Upper lobe of left lung (tissue), 6 donors: Measurements from ENCODE around the gene EXOC3. TPM values are rescaled to one million over a fixed set of nuclear protein-coding genes. Genes with fewer than 3 reads are reported as not detected.

Experiments used
- ATAC-seq, 2 donors: fragments of 200-7000 bp; cut with Tn5 transposase; one replicate each; pipeline ENCODE4 v1.9.1; 2022; ENCODE audit warnings: mild to moderate bottlenecking in 2 of 2, moderate library complexity in 2 of 2; ENCODE audit not compliant: low FRiP score in 2 of 2
- DNase-seq, 2 donors: peaks; one replicate each; pipeline ENCODE4 v3.0.0-alpha.2; 2019 to 2020
- H3K27ac ChIP-seq, 4 donors: fragments of 200-600 bp; sonication (generic); one replicate each; pipeline ENCODE4 v1.5.1; 2016 to 2019
- H3K27me3 ChIP-seq, 4 donors: fragments of 200-600 bp; sonication (generic); one replicate each; pipeline ENCODE4 v1.5.1; 2017 to 2019
- H3K36me3 ChIP-seq, 4 donors: fragments of 200-600 bp; sonication (generic); one replicate each; pipeline ENCODE4 v1.5.1; 2016 to 2019
- H3K4me1 ChIP-seq, 4 donors: fragments of 200-600 bp; sonication (generic); one replicate each; pipeline ENCODE4 v1.5.1; 2018 to 2019
- H3K4me3 ChIP-seq, 4 donors: fragments of 200-600 bp; sonication (generic); one replicate each; pipeline ENCODE4 v1.5.1; 2017 to 2019; ENCODE audit warnings: mild to moderate bottlenecking in 2 of 4, moderate library complexity in 1 of 4
- H3K9me3 ChIP-seq, 4 donors: fragments of 200-600 bp; sonication (generic); one replicate each; pipeline ENCODE4 v1.5.1; 2018 to 2019
- CTCF ChIP-seq, 6 experiments: fragments of 450-650 bp in 4 of 6; fragments of 200-600 bp in 2 of 6; sonication (generic) in 2 of 6; IDR thresholded peaks; one replicate each; pipeline ENCODE4 v1.5.1; 2016 to 2019; ENCODE audit warnings: antibody characterized with exemption in 6 of 6
- EP300 ChIP-seq, 4 donors: sonication (generic); formaldehyde crosslinking; IDR thresholded peaks; one replicate each; pipeline ENCODE4 v1.5.1; 2017; ENCODE audit warnings: antibody characterized with exemption in 4 of 4, control low read depth in 2 of 4
- POLR2A ChIP-seq, 4 donors: fragments of 450-650 bp; IDR thresholded peaks; one replicate each; pipeline ENCODE4 v1.5.1; 2016 to 2017; ENCODE audit warnings: antibody characterized with exemption in 4 of 4, mild to moderate bottlenecking in 2 of 4
- POLR2AphosphoS5 ChIP-seq, 2 donors: sonication (generic); formaldehyde crosslinking; IDR thresholded peaks; one replicate each; pipeline ENCODE4 v1.5.1; 2017; ENCODE audit warnings: antibody characterized with exemption in 2 of 2
- WGBS, 2 donors: methylation state at CpG; one replicate each; pipeline ENCODE4 v1.1.5; 2017 to 2018; 5-methylcytosine and 5-hydroxymethylcytosine counted together
- total RNA-seq, 6 donors: library from RNA; depleted of rRNA in 4 of 6; stranded (reverse); fragments of >200 nt in 4 of 6; gene quantifications; one replicate each; pipeline versions ENCODE4 v1.1.0 to v1.2.1, GENCODE V29; 2016 to 2021
- donor health status: DM: no; HTN: no; CAD: no; lungs with moderate emphysema.
- donor health status: DM: no; HTN: yes; CAD: no; lungs with severe emphysema.

The EXOC3 gene
- total RNA-seq, 6 donors from 2014 or later: 43.6 to 149 (median 64.5) TPM

DNA sequence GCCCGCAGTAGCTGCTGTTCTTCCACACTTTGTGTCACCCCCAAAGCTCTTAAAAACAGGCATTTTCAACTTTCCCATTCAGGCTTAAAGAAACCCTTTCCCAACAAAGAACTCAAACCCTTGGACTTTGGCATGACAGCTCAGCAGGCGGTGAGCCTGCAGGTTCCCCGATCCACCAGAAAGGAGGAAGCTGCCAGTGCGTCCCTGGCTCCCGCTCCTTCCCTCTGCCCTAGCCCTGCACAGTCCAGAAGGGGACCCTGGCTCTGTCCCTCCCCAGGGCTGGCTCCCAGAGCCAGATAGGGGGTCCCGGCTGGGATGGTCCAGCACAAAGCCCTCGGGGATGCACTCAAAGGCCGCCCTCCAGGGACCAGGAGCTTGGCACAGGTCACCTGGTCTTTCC lies 71.7 kb downstream of the EXOC3 start:
- DNase-seq (no peak), ATAC-seq (no peak)
- H3K4me3 ChIP-seq: no peak overlapping the region
- no peaks in the 10 kb centered on the region for H3K27me3 ChIP-seq
- no peaks in the 10 kb centered on the region for H3K9me3 ChIP-seq
- TF ChIP-seq EP300 (IDR thresholded peaks at IDR 0.05) (no peak), POLR2AphosphoS5 (IDR thresholded peaks at IDR 0.05) (no peak), POLR2A (IDR thresholded peaks at IDR 0.05) (no peak), CTCF (IDR thresholded peaks at IDR 0.05) (no peak)
- no peak overlapping the region for H3K27ac ChIP-seq
- no peaks in the 10 kb centered on the region for H3K36me3 ChIP-seq
- no peaks in the 10 kb centered on the region for H3K4me1 ChIP-seq
- 70 to 84% methylated on average over 5 of the region's 8 CpGs for WGBS, 2 donors

- no peaks in the 10 kb centered on the region for H3K9me3 ChIP-seq
- no peak for ATAC-seq
- no peak overlapping the region for H3K4me3 ChIP-seq
- H3K4me1 ChIP-seq: no peaks in the 10 kb centered on the region
- no peaks in the 10 kb centered on the region for H3K36me3 ChIP-seq
- peaks cover 0 to 2% (median 0%) of the 10 kb centered on the region in 4 donors for H3K27me3 ChIP-seq
- WGBS, 2 donors: 41 to 43% methylated on average over 11 of the region's 11 CpGs
- no peak overlapping the region for H3K27ac ChIP-seq
- TF ChIP-seq CTCF (IDR thresholded peaks at IDR 0.05): no peak
- no peak for TF ChIP-seq POLR2A (IDR thresholded peaks at IDR 0.05)
- no peak for TF ChIP-seq POLR2AphosphoS5 (IDR thresholded peaks at IDR 0.05)
- no peak for TF ChIP-seq EP300 (IDR thresholded peaks at IDR 0.05)
- no peak for DNase-seq
Observed at GRCh38 chr5:515273-515836, 72.4 kb downstream of the EXOC3 start.

GRCh38 chr5:516338-516925 lies 73.5 kb downstream of the EXOC3 start:
- H3K4me1 ChIP-seq: no peaks in the 10 kb centered on the region
- no peaks in the 10 kb centered on the region for H3K36me3 ChIP-seq
- TF ChIP-seq POLR2AphosphoS5 (IDR thresholded peaks at IDR 0.05): no peak
- TF ChIP-seq EP300 (IDR thresholded peaks at IDR 0.05): no peak
- no peak for TF ChIP-seq CTCF (IDR thresholded peaks at IDR 0.05)
- no peak for TF ChIP-seq POLR2A (IDR thresholded peaks at IDR 0.05)
- peaks cover 0 to 8% (median 0%) of the 10 kb centered on the region in 4 donors for H3K27me3 ChIP-seq
- ATAC-seq (no peak), DNase-seq (no peak)
- H3K4me3 ChIP-seq: no peak overlapping the region
- no peaks in the 10 kb centered on the region for H3K9me3 ChIP-seq
- H3K27ac ChIP-seq: no peak overlapping the region
- WGBS, 2 donors: 75 to 82% methylated on average over 6 to 10 of the region's 10 CpGs

Other genes starting within 250 kb of the EXOC3 start
- gene CCDC127, start 225.0 kb upstream of the EXOC3 start, total RNA-seq: 1 to 10 TPM; 3.1 to 8.5 (median 4.8) TPM
- gene SDHA, start 224.9 kb upstream of the EXOC3 start, total RNA-seq: 100 to 1,000 TPM in 3 of 6 donors, 10 to 100 TPM in 3; 64.0 to 123 (median 95.1) TPM
- 10 to 100 TPM; 63.9 to 79.7 (median 73.5) TPM for gene PDCD6, start 171.5 kb upstream of the EXOC3 start, total RNA-seq
- gene AHRR, start 121.5 kb upstream of the EXOC3 start, total RNA-seq: 1 to 10 TPM; 1.3 to 8.6 (median 4.4) TPM
- gene SLC9A3, start 81.3 kb downstream of the EXOC3 start, total RNA-seq: 1 to 10 TPM; 1.0 to 4.1 (median 1.9) TPM
- 10 to 100 TPM in 2 of 6 donors, 1 to 10 TPM in 4; 6.8 to 21.0 (median 9.4) TPM for gene CEP72, start 169.2 kb downstream of the EXOC3 start, total RNA-seq